Measurements from ENCODE around the gene GNLY. TPM values are rescaled to one million over a fixed set of nuclear protein-coding genes. Genes with fewer than 3 reads are reported as not detected.

GNLY gene
- total RNA-seq, 1 experiment from 2014 or later = not detected

- H3K27me3 ChIP-seq (replicated peaks; ENCODE audit: control insufficient read depth, insufficient read depth, low read length) = no peaks in the 10 kb centered on the region
- Mint-ChIP-seq H3K27me3 (ENCODE audit: insufficient read depth, unreplicated experiment) (no peaks in the 10 kb centered on the region), H3K4me3 (ENCODE audit: unreplicated experiment) (no peak overlapping the region), H3K4me1 (ENCODE audit: low read depth, unreplicated experiment) (no peaks in the 10 kb centered on the region), H3K27ac (ENCODE audit: unreplicated experiment) (no peak overlapping the region), H3K9me3 (ENCODE audit: unreplicated experiment) (no peaks in the 10 kb centered on the region), H3K36me3 (ENCODE audit: insufficient read depth, unreplicated experiment) (no peaks in the 10 kb centered on the region)
- DNase-seq = no peak
- no TSS peak for BruUV-seq (replicated peaks)
- intact Hi-C loops (cut with micrococcal nuclease; ENCODE audit: unreplicated experiment) = no loop called here
- no peaks in the 10 kb centered on the region for H3K4me1 ChIP-seq
- TF ChIP-seq CTCF (IDR thresholded peaks at IDR 0.05; ENCODE audit: insufficient read depth in 1 of 2, low read depth in 1 of 2, low read length in 1 of 2, severe bottlenecking in 1 of 2, unreplicated experiment in 1 of 2) = no peak
- no peak overlapping the region for H3K4me3 ChIP-seq (ENCODE audit: low read depth, low read length)
- no peaks in the 10 kb centered on the region for H3K36me3 ChIP-seq (ENCODE audit: control insufficient read depth, insufficient read depth, low read length)
- ChIA-PET CTCF (interaction anchor here (1.1 to 1.6 kb wide), 2 partner anchors 86 to 104 kb away, joined by 3 to 8 read pairs; no protein-coding TSS in a partner anchor), POLR2A (no interaction called here)
- H3K9me3 ChIP-seq = no peaks in the 10 kb centered on the region; the same call in 1 of the 2 replicates
Measured at GRCh38 chr2:85723707-85724360, 29.7 kb downstream of the GNLY start.

GRCh38 chr2:85724731-85725181 lies 30.6 kb downstream of the GNLY start:
- Histone ChIP-seq H3K4me1 (no peaks in the 10 kb centered on the region), H3K36me3 (ENCODE audit: control insufficient read depth, insufficient read depth, low read length) (no peaks in the 10 kb centered on the region), H3K4me3 (ENCODE audit: low read depth, low read length) (no peak overlapping the region), H3K27me3 (replicated peaks; ENCODE audit: control insufficient read depth, insufficient read depth, low read length) (no peaks in the 10 kb centered on the region), H3K9me3 (no peaks in the 10 kb centered on the region; the same call in 1 of the 2 replicates)
- ChIA-PET POLR2A (no interaction called here), CTCF (interaction anchor here (0.7 to 1.1 kb wide), 3 partner anchors 17 to 103 kb away, joined by 3 read pairs; no protein-coding TSS in a partner anchor)
- Mint-ChIP-seq H3K36me3 (ENCODE audit: insufficient read depth, unreplicated experiment) (no peaks in the 10 kb centered on the region), H3K4me1 (ENCODE audit: low read depth, unreplicated experiment) (no peaks in the 10 kb centered on the region), H3K4me3 (ENCODE audit: unreplicated experiment) (no peak overlapping the region), H3K27me3 (ENCODE audit: insufficient read depth, unreplicated experiment) (peaks cover 5% of the 10 kb centered on the region), H3K27ac (ENCODE audit: unreplicated experiment) (no peak overlapping the region), H3K9me3 (ENCODE audit: unreplicated experiment) (no peaks in the 10 kb centered on the region)
- TF ChIP-seq CTCF (IDR thresholded peaks at IDR 0.05; ENCODE audit: insufficient read depth in 1 of 2, low read depth in 1 of 2, low read length in 1 of 2, severe bottlenecking in 1 of 2, unreplicated experiment in 1 of 2) = no peak
- BruUV-seq (replicated peaks) = no TSS peak
- DNase-seq = no peak
- intact Hi-C loops (cut with micrococcal nuclease; ENCODE audit: unreplicated experiment) = no loop called here

GRCh38 chr2:85725451-85725850 lies 31.3 kb downstream of the GNLY start:
- intact Hi-C loops (cut with micrococcal nuclease; ENCODE audit: unreplicated experiment) = no loop called here
- POLR2A ChIA-PET = no interaction called here
- Mint-ChIP-seq H3K27ac (ENCODE audit: unreplicated experiment) (no peak overlapping the region), H3K4me1 (ENCODE audit: low read depth, unreplicated experiment) (no peaks in the 10 kb centered on the region), H3K4me3 (ENCODE audit: unreplicated experiment) (no peak overlapping the region), H3K9me3 (ENCODE audit: unreplicated experiment) (no peaks in the 10 kb centered on the region), H3K27me3 (ENCODE audit: insufficient read depth, unreplicated experiment) (peaks cover 5% of the 10 kb centered on the region), H3K36me3 (ENCODE audit: insufficient read depth, unreplicated experiment) (no peaks in the 10 kb centered on the region)
- Histone ChIP-seq H3K27me3 (replicated peaks; ENCODE audit: control insufficient read depth, insufficient read depth, low read length) (no peaks in the 10 kb centered on the region), H3K4me1 (no peaks in the 10 kb centered on the region), H3K9me3 (no peaks in the 10 kb centered on the region), H3K36me3 (ENCODE audit: control insufficient read depth, insufficient read depth, low read length) (no peaks in the 10 kb centered on the region), H3K4me3 (ENCODE audit: low read depth, low read length) (no peak overlapping the region)
- CTCF ChIA-PET = interaction anchor here (0.7 kb wide), 2 partner anchors 25 to 77 kb away, joined by 3 to 7 read pairs; no protein-coding TSS in a partner anchor
- BruUV-seq (replicated peaks) = no TSS peak
- no peak for TF ChIP-seq CTCF (IDR thresholded peaks at IDR 0.05; ENCODE audit: insufficient read depth in 1 of 2, low read depth in 1 of 2, low read length in 1 of 2, severe bottlenecking in 1 of 2, unreplicated experiment in 1 of 2)
- no peak for DNase-seq
